ENCODE measurements around the gene LRRC4C. TPM values are rescaled to one million over a fixed set of nuclear protein-coding genes. Genes with fewer than 3 reads are reported as not detected.

LRRC4C gene
- total RNA-seq, 6 experiments from 2014 or later, result not detected

- Mint-ChIP-seq H3K9me3 (peaks cover 27% of the 10 kb centered on the region), H3K27ac (no peak overlapping the region), H3K4me3 (no peak overlapping the region), H3K36me3 (ENCODE audit: low read depth) (no peaks in the 10 kb centered on the region), H3K4me1 (ENCODE audit: low read depth) (no peaks in the 10 kb centered on the region), H3K27me3 (ENCODE audit: insufficient read depth) (no peaks in the 10 kb centered on the region)
- TF ChIP-seq, protein P1, sequence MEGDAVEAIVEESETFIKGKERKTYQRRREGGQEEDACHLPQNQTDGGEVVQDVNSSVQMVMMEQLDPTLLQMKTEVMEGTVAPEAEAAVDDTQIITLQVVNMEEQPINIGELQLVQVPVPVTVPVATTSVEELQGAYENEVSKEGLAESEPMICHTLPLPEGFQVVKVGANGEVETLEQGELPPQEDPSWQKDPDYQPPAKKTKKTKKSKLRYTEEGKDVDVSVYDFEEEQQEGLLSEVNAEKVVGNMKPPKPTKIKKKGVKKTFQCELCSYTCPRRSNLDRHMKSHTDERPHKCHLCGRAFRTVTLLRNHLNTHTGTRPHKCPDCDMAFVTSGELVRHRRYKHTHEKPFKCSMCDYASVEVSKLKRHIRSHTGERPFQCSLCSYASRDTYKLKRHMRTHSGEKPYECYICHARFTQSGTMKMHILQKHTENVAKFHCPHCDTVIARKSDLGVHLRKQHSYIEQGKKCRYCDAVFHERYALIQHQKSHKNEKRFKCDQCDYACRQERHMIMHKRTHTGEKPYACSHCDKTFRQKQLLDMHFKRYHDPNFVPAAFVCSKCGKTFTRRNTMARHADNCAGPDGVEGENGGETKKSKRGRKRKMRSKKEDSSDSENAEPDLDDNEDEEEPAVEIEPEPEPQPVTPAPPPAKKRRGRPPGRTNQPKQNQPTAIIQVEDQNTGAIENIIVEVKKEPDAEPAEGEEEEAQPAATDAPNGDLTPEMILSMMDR (IDR thresholded peaks at IDR 0.05), result no peak
- DNase-seq, result no peak
Observed at GRCh38 chr11:40188848-40189247, 1270.6 kb downstream of the LRRC4C start.

DNA sequence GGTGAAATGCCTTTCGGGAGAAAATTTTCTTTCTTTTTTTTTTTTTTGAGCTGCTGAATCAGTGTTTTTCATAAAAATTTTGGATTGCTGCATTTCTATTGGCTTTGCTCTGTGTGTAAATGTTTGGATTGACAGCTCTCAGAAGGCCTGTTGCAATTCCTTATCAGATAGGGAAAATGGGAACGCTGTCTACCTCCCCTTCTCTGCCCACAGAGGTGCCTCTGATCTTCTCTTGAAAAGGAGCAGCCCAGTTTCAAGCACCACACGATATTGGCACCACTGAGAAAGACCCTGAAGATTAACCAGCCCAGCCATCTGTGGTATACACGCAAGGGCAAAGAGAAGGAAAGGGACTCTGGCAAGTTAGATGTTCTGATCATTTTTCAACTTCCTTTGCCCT, 1272.2 kb downstream of the LRRC4C start:
- Mint-ChIP-seq H3K27ac (no peak overlapping the region), H3K4me3 (no peak overlapping the region)

GRCh38 chr11:40186437-40187263, 1272.8 kb downstream of the LRRC4C start:
- Mint-ChIP-seq H3K36me3 (ENCODE audit: low read depth) (no peaks in the 10 kb centered on the region), H3K9me3 (peaks cover 22% of the 10 kb centered on the region), H3K27me3 (ENCODE audit: insufficient read depth) (no peaks in the 10 kb centered on the region), H3K4me1 (ENCODE audit: low read depth) (no peaks in the 10 kb centered on the region), H3K4me3 (no peak overlapping the region), H3K27ac (no peak overlapping the region)
- TF ChIP-seq, protein P1 (IDR thresholded peaks at IDR 0.05), result no peak
- DNase-seq, result no peak

More for the DNA sequence above, 1272.2 kb downstream of the LRRC4C start:
- H3K4me1 Mint-ChIP-seq (ENCODE audit: low read depth), result no peaks in the 10 kb centered on the region
- no peak for DNase-seq
- H3K36me3 Mint-ChIP-seq (ENCODE audit: low read depth), result no peaks in the 10 kb centered on the region
- no peaks in the 10 kb centered on the region for H3K27me3 Mint-ChIP-seq (ENCODE audit: insufficient read depth)
- H3K9me3 Mint-ChIP-seq, result peaks cover 22% of the 10 kb centered on the region
- TF ChIP-seq, protein P1 (IDR thresholded peaks at IDR 0.05), result no peak

GRCh38 chr11:40185793-40186192, 1273.7 kb downstream of the LRRC4C start:
- no peak for DNase-seq
- Mint-ChIP-seq H3K36me3 (ENCODE audit: low read depth) (no peaks in the 10 kb centered on the region), H3K4me1 (ENCODE audit: low read depth) (no peaks in the 10 kb centered on the region), H3K27me3 (ENCODE audit: insufficient read depth) (no peaks in the 10 kb centered on the region), H3K9me3 (peaks cover 22% of the 10 kb centered on the region), H3K4me3 (no peak overlapping the region), H3K27ac (no peak overlapping the region)
- TF ChIP-seq, protein P1 (IDR thresholded peaks at IDR 0.05), result no peak

GRCh38 chr11:40183073-40184064, 1276.1 kb downstream of the LRRC4C start:
- no peaks in the 10 kb centered on the region for H3K4me1 Mint-ChIP-seq (ENCODE audit: low read depth)
- no peaks in the 10 kb centered on the region for H3K27me3 Mint-ChIP-seq (ENCODE audit: insufficient read depth)
- TF ChIP-seq, protein P1 (IDR thresholded peaks at IDR 0.05), result no peak
- H3K9me3 Mint-ChIP-seq, result peaks cover 22% of the 10 kb centered on the region
- no peak overlapping the region for H3K4me3 Mint-ChIP-seq
- no peak overlapping the region for H3K27ac Mint-ChIP-seq
- no peaks in the 10 kb centered on the region for H3K36me3 Mint-ChIP-seq (ENCODE audit: low read depth)
- no peak for DNase-seq
